CD4-positive, alpha-beta T cell treated with Interleukin-2 at 100 ng/mL for 4 hours (primary cell): Measurements from ENCODE around the gene TSPAN2.
"Not testable (repeated sequence)": the region's sequence is repeated elsewhere in the genome, so short reads cannot be mapped to it uniquely, and the experiment has no call there.

Source experiments
- DNase-seq: peaks from one replicate; pipeline ENCODE4 v3.0.0-alpha.2; 2020; ENCODE audit warnings: low spot score

Gene TSPAN2

DNA sequence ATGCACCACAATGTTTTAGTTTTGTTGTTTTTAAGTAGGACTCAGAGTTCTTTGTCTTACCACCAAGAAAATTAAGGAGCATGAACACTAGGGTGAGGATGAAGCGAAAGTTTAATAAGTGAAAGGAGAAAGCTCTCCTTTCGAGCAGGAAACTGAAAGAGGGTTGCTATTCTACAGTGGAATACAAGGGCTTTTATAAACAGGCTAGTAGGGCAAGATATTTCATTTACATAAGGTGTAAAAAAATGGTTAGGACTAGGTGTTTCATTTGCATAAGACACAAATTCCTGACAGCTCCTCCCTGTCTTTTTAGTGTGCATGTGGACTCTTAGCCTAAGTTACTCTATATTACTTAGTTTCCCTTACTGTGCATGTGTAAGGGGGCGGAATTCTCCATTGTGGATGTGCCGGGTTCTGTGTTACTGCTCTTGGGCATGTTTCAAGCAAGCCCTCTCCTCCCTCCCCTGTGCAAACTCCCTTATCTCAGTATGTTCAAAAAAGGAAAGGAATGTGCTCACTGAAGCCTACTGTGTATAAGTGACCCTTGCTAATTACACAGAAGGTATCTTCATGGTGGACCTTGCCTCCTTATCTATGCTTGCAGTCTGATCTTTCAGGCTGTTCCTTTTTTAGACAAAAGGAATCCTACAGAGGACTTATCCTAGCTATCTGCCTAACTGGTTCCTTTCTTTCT, 52.3 kb downstream of the TSPAN2 start:
- no peak for DNase-seq

GRCh38 chr1:115035652-115036051, 53.7 kb downstream of the TSPAN2 start:
- no peak for DNase-seq

- DNase-seq, result no peak
Measured at GRCh38 chr1:115031595-115031994, 57.7 kb downstream of the TSPAN2 start.

DNA sequence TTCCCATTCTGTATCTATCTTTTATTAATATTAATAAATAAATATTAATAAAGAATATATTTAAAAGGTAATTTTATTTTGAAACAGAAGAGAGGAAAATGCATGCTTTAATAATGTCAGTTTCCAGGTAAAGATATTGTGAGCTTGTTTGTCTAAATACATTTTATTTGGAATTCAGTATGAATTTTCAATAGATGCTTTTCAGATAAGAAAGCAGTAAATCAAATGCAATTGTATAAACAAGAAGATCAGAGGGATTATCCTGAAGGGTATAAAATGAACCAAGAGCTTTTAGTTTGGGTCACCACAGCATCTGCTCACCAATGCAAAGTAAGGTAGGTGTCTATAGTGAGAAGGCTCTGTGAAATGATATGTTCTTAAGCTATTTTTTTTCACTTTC, 59.8 kb downstream of the TSPAN2 start, which contains the start of gene TSHB:
TSHB (plus strand) TSS at position 301 of the 400 bp plus-strand sequence. CDS start 3,537 bp downstream, outside the sequence.
- no peak for DNase-seq

DNA sequence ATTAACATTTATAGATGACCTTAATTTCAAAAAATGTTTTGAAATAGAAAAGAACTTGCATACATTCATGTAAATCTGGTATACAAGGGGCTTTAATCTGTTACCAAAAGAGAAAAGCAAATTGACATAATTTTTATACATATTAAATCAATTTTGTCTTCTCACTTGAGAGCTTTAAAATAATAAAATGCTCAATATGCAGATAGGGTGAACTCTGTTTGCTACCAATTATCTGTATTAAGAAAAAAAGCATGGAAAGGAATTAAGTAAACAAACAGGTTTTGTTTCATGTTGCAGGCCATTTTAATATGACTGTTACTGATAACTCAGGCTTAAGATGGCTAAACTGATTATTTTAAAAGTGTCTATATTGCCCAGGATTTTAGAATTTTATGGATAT, 65.7 kb downstream of the TSPAN2 start:
- DNase-seq, result no peak

DNA sequence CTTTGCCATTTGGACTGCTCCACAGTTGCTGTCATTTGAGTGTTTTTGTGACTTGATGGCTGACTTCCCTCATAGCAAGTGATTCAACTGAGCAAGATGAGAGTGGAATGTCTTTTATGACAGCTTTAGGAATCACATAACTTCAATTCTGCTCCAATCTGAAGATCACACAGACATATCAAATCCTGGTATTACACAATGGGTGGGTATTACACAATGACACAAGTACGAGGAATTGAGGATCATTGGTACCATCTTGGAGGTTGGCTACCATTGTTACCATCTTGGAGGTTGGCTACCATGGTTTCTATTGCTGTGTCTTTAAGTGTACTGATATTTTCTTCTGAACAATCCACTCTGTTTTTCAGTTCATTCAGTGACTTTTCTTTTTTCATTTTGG, 68.2 kb downstream of the TSPAN2 start:
- DNase-seq, result no peak

DNA sequence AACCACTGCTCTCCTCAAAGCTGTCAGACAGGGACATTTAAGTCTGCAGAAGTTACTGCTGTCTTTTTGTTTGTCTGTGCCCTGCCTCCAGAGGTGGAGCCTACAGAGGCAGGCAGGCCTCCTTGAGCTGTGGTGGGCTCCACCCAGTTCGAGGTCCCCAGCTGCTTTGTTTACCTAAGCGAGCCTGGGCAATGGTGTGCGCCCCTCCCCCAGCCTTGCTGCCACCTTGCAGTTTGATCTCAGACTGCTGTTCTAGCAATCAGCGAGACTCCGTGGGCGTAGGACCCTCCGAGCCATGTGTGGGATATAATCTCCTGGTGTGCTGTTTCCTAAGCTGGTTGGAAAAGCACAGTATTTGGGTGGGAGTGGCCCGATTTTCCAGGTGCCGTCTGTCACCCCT, 69.8 kb downstream of the TSPAN2 start:
- DNase-seq, result not testable (repeated sequence)

- DNase-seq, result no peak
Measured at GRCh38 chr1:115013792-115014191, 75.5 kb downstream of the TSPAN2 start.

- DNase-seq, result no peak
Measured at GRCh38 chr1:115012434-115012833, 76.9 kb downstream of the TSPAN2 start.

DNA sequence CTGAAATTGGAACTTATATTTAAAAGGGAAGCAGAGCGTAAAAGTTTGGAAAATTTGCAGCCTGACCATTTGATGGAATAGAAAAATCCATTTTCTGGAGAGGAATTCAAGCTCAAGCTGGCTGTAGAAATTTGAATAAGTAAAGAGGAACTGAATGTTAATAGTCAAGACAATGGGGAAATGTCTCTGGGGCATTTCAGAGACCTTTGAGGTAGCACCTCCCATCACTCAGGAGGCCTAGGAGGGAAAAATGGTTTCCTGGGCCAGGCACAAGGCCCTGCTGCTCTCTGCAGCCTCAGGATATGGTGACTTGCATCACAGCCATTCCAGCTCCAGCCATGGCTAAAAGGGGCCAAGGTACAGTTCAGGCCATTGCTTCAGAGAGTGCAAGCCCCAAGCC, 77.3 kb downstream of the TSPAN2 start:
- no peak for DNase-seq

DNA sequence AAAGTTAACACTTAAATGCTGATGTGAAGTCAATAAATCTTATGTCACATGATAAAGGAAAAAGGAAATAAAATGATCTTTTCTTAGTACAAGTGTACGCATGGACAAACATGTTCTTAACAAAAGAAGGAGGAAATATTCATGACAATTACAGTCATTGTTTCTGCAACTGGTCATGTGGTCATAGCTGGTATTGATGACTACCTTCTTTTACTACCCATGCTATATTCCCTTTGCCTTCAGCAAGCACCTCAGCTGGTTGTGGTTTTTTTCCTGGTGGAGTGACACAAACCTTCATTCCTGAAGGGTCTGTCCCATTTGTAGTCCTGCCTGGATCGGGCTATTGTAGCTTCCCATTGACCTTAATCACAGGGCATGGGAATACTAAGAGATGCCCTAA, 83.1 kb downstream of the TSPAN2 start:
- no peak for DNase-seq
